Gastroesophageal sphincter (tissue), 4 donors: ENCODE results near the gene TMEM74B. TPM values are rescaled to one million over a fixed set of nuclear protein-coding genes. Genes with fewer than 3 reads are reported as not detected.

Experiments used
- ATAC-seq: fragments of 150-250 bp; one replicate; pipeline ENCODE4 v1.9.1; 2016; ENCODE audit warnings: mild to moderate bottlenecking, moderate library complexity
- H3K27ac ChIP-seq, 4 donors: fragments of 200-600 bp; sonication (generic) in 3 of 4; 1 replicate in 3 of 4; 2 replicates in 1 of 4; pipeline ENCODE4 v1.5.1; 2016 to 2019
- H3K27me3 ChIP-seq: fragments of 200-600 bp; sonication (generic); one replicate; pipeline ENCODE4 v1.5.1; 2019
- H3K36me3 ChIP-seq, 2 donors: fragments of 200-600 bp; sonication (generic); one replicate each; pipeline ENCODE4 v1.5.1; 2019; ENCODE audit warnings: control low read depth in 1 of 2
- H3K4me1 ChIP-seq, 3 donors: fragments of 200-600 bp; sonication (generic); 1 replicate in 2 of 3; 2 replicates in 1 of 3; pipeline ENCODE4 v1.5.1; 2016 to 2019; ENCODE audit warnings: control low read depth in 2 of 3
- H3K4me3 ChIP-seq, 2 donors: fragments of 200-600 bp; sonication (generic); one replicate each; pipeline ENCODE4 v1.5.1; 2019; ENCODE audit warnings: mild to moderate bottlenecking in 1 of 2, moderate library complexity in 1 of 2
- H3K9me3 ChIP-seq, 3 donors: fragments of 200-600 bp; sonication (generic); one replicate each; pipeline ENCODE4 v1.5.1; 2017 to 2019; ENCODE audit warnings: control low read depth in 2 of 3
- CTCF ChIP-seq, 4 experiments: fragments of 200-600 bp in 2 of 4; fragments of 450-650 bp in 2 of 4; sonication (generic) in 1 of 4; IDR thresholded peaks; one replicate each; pipeline ENCODE4 v1.5.1; 2017 to 2019; ENCODE audit warnings: antibody characterized with exemption in 4 of 4, mild to moderate bottlenecking in 2 of 4, moderate library complexity in 2 of 4
- EP300 ChIP-seq: sonication (generic); formaldehyde crosslinking; IDR thresholded peaks from one replicate; pipeline ENCODE4 v1.6.1; 2017; ENCODE audit warnings: antibody characterized with exemption, mild to moderate bottlenecking
- POLR2A ChIP-seq, 2 donors: fragments of 450-650 bp; IDR thresholded peaks; one replicate each; pipeline ENCODE4 v1.6.1; 2017; ENCODE audit warnings: antibody characterized with exemption in 2 of 2, mild to moderate bottlenecking in 2 of 2, moderate library complexity in 1 of 2
- POLR2AphosphoS5 ChIP-seq: sonication (generic); formaldehyde crosslinking; IDR thresholded peaks from one replicate; pipeline ENCODE4 v1.6.1; 2017; ENCODE audit warnings: antibody characterized with exemption
- WGBS, 2 donors: methylation state at CpG; one replicate each; pipeline ENCODE4 v1.1.5; 2018; ENCODE audit warnings: low coverage in 1 of 2; 5-methylcytosine and 5-hydroxymethylcytosine counted together
- total RNA-seq, 4 donors: library from RNA; depleted of rRNA; stranded (reverse); fragments of >200 nt; gene quantifications; one replicate each; pipeline ENCODE4 v1.1.0, GENCODE V29; 2016

Gene TMEM74B
- total RNA-seq, 4 donors from 2014 or later: 1.5 to 1.8 TPM; not detected in 2

DNA sequence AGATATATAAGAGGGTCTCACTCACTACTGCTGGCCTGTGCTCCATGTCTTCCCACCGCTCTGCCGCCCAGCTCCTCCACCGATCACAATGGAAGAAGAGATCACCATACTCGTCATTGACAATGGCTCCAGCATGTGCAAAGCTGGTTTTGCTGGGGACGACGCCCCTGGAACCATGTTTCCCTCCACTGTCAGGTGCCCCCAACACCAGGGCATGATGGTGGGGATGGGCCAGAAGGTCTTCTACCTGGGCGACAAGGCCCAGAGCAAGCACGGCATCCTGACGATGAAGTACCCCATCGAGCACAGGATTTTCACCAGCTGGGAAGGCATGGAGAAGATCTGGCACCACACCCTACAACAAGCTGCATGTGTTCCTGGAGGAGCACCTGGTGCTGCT is 24.3 kb downstream of the TMEM74B start:
- H3K4me3 ChIP-seq: no peak overlapping the region
- no peaks in the 10 kb centered on the region for H3K4me1 ChIP-seq
- H3K27ac ChIP-seq: no peak overlapping the region
- no peaks in the 10 kb centered on the region for H3K27me3 ChIP-seq
- peaks cover 0 to 70% of the 10 kb centered on the region in 2 donors for H3K36me3 ChIP-seq
- TF ChIP-seq POLR2A (IDR thresholded peaks at IDR 0.05) (no peak), CTCF (IDR thresholded peaks at IDR 0.05) (no peak), EP300 (no peak), POLR2AphosphoS5 (no peak)
- WGBS, 2 donors: 96 to 100% methylated on average over 4 to 7 of the region's 10 CpGs
- H3K9me3 ChIP-seq: no peaks in the 10 kb centered on the region
- ATAC-seq: no peak

GRCh38 chr20:1155342-1155741 is 29.4 kb downstream of the TMEM74B start:
- Histone ChIP-seq H3K4me3 (no peak overlapping the region), H3K27me3 (no peaks in the 10 kb centered on the region), H3K27ac (no peak overlapping the region), H3K9me3 (no peaks in the 10 kb centered on the region), H3K36me3 (peaks cover 0 to 65% of the 10 kb centered on the region in 2 donors), H3K4me1 (no peaks in the 10 kb centered on the region)
- 92% methylated on average over 2 of the region's 3 CpGs; no CpG with 5 or more reads in 1 of the 2 donors for WGBS, 2 donors
- TF ChIP-seq EP300 (no peak), POLR2AphosphoS5 (no peak), POLR2A (IDR thresholded peaks at IDR 0.05) (no peak), CTCF (IDR thresholded peaks at IDR 0.05) (no peak)
- no peak for ATAC-seq

DNA sequence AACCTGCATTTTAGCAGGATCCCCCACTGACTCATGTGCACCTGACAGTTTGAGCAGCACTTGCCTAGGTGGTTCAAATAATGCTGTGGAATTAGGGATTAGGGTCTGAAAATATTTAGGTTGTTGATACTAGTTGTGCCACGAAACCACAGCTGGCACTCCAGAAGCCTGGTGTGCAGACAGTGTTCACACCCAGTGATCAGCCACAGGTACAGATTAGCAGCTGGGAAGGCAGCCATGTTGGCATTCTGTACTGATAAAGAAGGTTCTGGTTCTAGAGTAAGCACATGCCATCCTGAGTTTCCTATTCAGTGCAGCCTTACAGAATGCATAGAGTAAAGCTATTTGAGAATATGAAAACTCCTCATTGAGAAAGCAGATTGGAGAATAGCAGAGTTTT is 30.1 kb downstream of the TMEM74B start:
- ATAC-seq: no peak
- Histone ChIP-seq H3K27me3 (no peaks in the 10 kb centered on the region), H3K36me3 (peaks cover 0 to 62% of the 10 kb centered on the region in 2 donors), H3K9me3 (no peaks in the 10 kb centered on the region), H3K27ac (no peak overlapping the region), H3K4me1 (no peaks in the 10 kb centered on the region), H3K4me3 (no peak overlapping the region)
- 80% methylated on average over 1 of the region's 1 CpG; no CpG with 5 or more reads in 1 of the 2 donors for WGBS, 2 donors
- TF ChIP-seq CTCF (IDR thresholded peaks at IDR 0.05) (no peak), EP300 (no peak), POLR2AphosphoS5 (no peak), POLR2A (IDR thresholded peaks at IDR 0.05) (no peak)

GRCh38 chr20:1154226-1154625 is 30.6 kb downstream of the TMEM74B start:
- Histone ChIP-seq H3K27me3 (no peaks in the 10 kb centered on the region), H3K4me1 (no peaks in the 10 kb centered on the region), H3K27ac (no peak overlapping the region), H3K36me3 (peaks cover 0 to 65% of the 10 kb centered on the region in 2 donors), H3K4me3 (no peak overlapping the region), H3K9me3 (no peaks in the 10 kb centered on the region)
- TF ChIP-seq EP300 (no peak), POLR2AphosphoS5 (no peak), CTCF (IDR thresholded peaks at IDR 0.05) (no peak), POLR2A (IDR thresholded peaks at IDR 0.05) (no peak)
- ATAC-seq: no peak

DNA sequence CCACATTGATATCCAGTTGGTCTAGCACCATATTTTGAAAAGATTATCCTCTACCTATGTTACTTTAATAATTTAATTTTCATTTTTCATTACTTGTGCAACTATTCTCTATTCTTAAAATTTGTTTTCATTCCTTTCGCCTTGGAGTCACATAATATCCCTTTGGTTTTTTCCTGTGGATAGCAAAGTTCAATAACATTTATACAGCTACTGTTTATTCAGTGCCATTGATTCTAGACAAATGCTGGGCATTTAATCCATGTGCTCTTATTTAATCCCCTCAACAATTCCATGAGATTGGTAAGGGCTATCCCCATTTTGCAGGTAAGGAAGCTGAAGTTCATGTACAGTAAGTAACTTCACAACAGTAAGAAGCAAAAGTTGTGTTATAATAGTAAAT is 33.8 kb downstream of the TMEM74B start:
- ATAC-seq: no peak
- Histone ChIP-seq H3K4me1 (no peaks in the 10 kb centered on the region), H3K27me3 (no peaks in the 10 kb centered on the region), H3K36me3 (peaks cover 0 to 84% of the 10 kb centered on the region in 2 donors), H3K27ac (no peak overlapping the region), H3K4me3 (no peak overlapping the region), H3K9me3 (no peaks in the 10 kb centered on the region)
- 92 to 100% methylated on average over 1 of the region's 1 CpG for WGBS, 2 donors
- TF ChIP-seq POLR2A (IDR thresholded peaks at IDR 0.05) (no peak), POLR2AphosphoS5 (no peak), EP300 (no peak), CTCF (IDR thresholded peaks at IDR 0.05) (no peak)
